Neural progenitor cell (in vitro differentiated cells): ENCODE results near the gene CHST8. TPM values are rescaled to one million over a fixed set of nuclear protein-coding genes. Genes with fewer than 3 reads are reported as not detected.

ENCODE experiments used
- DNase-seq: peaks from one replicate; pipeline ENCODE4 v3.0.0-alpha.2; 2016; ENCODE audit warnings: low spot score
- H2AFZ ChIP-seq: fragments of 200-600 bp; sonication (generic); replicated peaks from 2 replicates; pipeline ENCODE4 v1.6.1; 2016; ENCODE audit warnings: antibody characterized with exemption
- H3F3A ChIP-seq: fragments of 200-600 bp; sonication (generic); 2 replicates; pipeline ENCODE4 v1.6.1; 2016; ENCODE audit warnings: antibody characterized with exemption, low read depth
- H3K27ac ChIP-seq: fragments of 200-600 bp; sonication (generic); 2 replicates; pipeline ENCODE4 v1.5.1; 2016; ENCODE audit warnings: mild to moderate bottlenecking
- H3K27me3 ChIP-seq: fragments of 200-600 bp; sonication (generic); 2 replicates; pipeline ENCODE4 v1.6.1; 2016; ENCODE audit warnings: mild to moderate bottlenecking, moderate library complexity
- H3K36me3 ChIP-seq: fragments of 200-600 bp; sonication (generic); 2 replicates; pipeline ENCODE4 v1.5.1; 2016
- H3K4me1 ChIP-seq: fragments of 200-600 bp; sonication (generic); 2 replicates; pipeline ENCODE4 v1.6.1; 2016; ENCODE audit warnings: mixed run types
- H3K4me2 ChIP-seq: fragments of 200-600 bp; sonication (generic); 2 replicates; pipeline ENCODE4 v1.6.1; 2016
- H3K4me3 ChIP-seq: fragments of 200-600 bp; sonication (generic); 2 replicates; pipeline ENCODE4 v1.5.1; 2016
- H3K79me2 ChIP-seq: fragments of 200-600 bp; sonication (generic); 2 replicates; pipeline ENCODE4 v1.6.1; 2016; ENCODE audit warnings: low read depth
- H3K9ac ChIP-seq: fragments of 200-600 bp; sonication (generic); 2 replicates; pipeline ENCODE4 v1.6.1; 2016
- H3K9me3 ChIP-seq: fragments of 200-600 bp; sonication (generic); 2 replicates; pipeline ENCODE4 v1.5.1; 2016; ENCODE audit warnings: low read depth
- H4K20me1 ChIP-seq: fragments of 200-600 bp; sonication (generic); 2 replicates; pipeline ENCODE4 v1.6.1; 2016; ENCODE audit warnings: low read depth
- H3K27ac Mint-ChIP-seq: 3 replicates; pipeline ENCODE4 v1.8.0; 2021; ENCODE audit warnings: mixed read lengths
- H3K27me3 Mint-ChIP-seq: 2 replicates; pipeline ENCODE4 v1.8.0; 2022; ENCODE audit warnings: low read depth, mild to moderate bottlenecking, inconsistent platforms, moderate library complexity, mixed read lengths; ENCODE audit not compliant: insufficient read depth
- H3K36me3 Mint-ChIP-seq: 3 replicates; pipeline ENCODE4 v1.8.0; 2021; ENCODE audit warnings: mixed read lengths
- H3K4me1 Mint-ChIP-seq: 3 replicates; pipeline ENCODE4 v1.8.0; 2021; ENCODE audit warnings: mixed read lengths
- H3K4me3 Mint-ChIP-seq: 3 replicates; pipeline ENCODE4 v1.8.0; 2021; ENCODE audit warnings: mild to moderate bottlenecking, moderate library complexity, mixed read lengths
- H3K9me3 Mint-ChIP-seq: 3 replicates; pipeline ENCODE4 v1.8.0; 2020; ENCODE audit warnings: mixed read lengths
- EZH2 ChIP-seq: fragments of 200-600 bp; sonication (generic); IDR thresholded peaks from 2 replicates; pipeline ENCODE4 v1.6.1; 2017; ENCODE audit warnings: antibody characterized with exemption, mild to moderate bottlenecking, moderate library complexity
- EZH2phosphoT487 ChIP-seq: fragments of 200-600 bp; sonication (generic); IDR thresholded peaks from 2 replicates; pipeline ENCODE4 v1.6.1; 2017; ENCODE audit warnings: antibody characterized with exemption
- total RNA-seq: library from RNA; depleted of rRNA; stranded (reverse); fragments of >200 nt; gene quantifications from 2 replicates; pipeline ENCODE4 v1.2.3, GENCODE V29; 2015; ENCODE audit warnings: low replicate concordance
- TF ChIP-seq, protein P1 (sequence below): fragments of 200-600 bp; sonication (generic); IDR thresholded peaks from 2 replicates; pipeline ENCODE4 v1.5.1; 2017; ENCODE audit warnings: antibody characterized with exemption, mild to moderate bottlenecking

CHST8 gene
- total RNA-seq, 1 donor from 2014 or later = 0.92 TPM

DNA sequence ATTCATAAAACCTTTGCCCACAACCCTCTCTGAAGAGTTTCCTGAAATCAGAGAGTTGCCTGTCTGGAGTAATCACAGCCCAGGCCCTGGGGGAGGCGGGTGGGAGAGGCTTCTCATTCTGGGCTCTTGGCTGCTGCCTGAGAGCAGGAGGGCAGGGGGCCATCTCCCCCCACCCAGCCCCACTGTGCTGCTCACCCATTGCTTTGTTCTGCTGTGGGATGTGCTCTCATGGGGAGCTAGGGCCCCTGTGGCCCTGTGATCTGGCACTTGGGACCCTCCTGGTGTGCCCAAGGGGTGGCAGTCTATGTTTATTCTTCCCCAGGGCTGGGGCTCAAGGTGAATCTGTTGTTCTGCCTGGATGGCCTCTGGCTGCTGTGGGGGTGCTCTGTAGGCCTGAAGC lies 181.0 kb downstream of the CHST8 start:
- Mint-ChIP-seq H3K36me3 (peaks cover 32% of the 10 kb centered on the region), H3K4me3 (no peak overlapping the region), H3K27me3 (peaks cover 10% of the 10 kb centered on the region), H3K4me1 (peaks cover 23% of the 10 kb centered on the region), H3K9me3 (no peaks in the 10 kb centered on the region), H3K27ac (no peak overlapping the region)
- TF ChIP-seq, protein P1, sequence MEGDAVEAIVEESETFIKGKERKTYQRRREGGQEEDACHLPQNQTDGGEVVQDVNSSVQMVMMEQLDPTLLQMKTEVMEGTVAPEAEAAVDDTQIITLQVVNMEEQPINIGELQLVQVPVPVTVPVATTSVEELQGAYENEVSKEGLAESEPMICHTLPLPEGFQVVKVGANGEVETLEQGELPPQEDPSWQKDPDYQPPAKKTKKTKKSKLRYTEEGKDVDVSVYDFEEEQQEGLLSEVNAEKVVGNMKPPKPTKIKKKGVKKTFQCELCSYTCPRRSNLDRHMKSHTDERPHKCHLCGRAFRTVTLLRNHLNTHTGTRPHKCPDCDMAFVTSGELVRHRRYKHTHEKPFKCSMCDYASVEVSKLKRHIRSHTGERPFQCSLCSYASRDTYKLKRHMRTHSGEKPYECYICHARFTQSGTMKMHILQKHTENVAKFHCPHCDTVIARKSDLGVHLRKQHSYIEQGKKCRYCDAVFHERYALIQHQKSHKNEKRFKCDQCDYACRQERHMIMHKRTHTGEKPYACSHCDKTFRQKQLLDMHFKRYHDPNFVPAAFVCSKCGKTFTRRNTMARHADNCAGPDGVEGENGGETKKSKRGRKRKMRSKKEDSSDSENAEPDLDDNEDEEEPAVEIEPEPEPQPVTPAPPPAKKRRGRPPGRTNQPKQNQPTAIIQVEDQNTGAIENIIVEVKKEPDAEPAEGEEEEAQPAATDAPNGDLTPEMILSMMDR = no peak
- Histone ChIP-seq H3K27ac (no peak overlapping the region), H3K9me3 (no peaks in the 10 kb centered on the region), H3K9ac (no peak overlapping the region), H3K27me3 (no peaks in the 10 kb centered on the region), H3K79me2 (peaks cover 41% of the 10 kb centered on the region), H3K4me2 (no peak overlapping the region), H3K36me3 (no peaks in the 10 kb centered on the region), H3K4me1 (peaks cover 8% of the 10 kb centered on the region), H3F3A (peaks cover 18% of the 10 kb centered on the region), H3K4me3 (no peak overlapping the region), H2AFZ (no peak overlapping the region), H4K20me1 (peaks cover 58% of the 10 kb centered on the region)
- DNase-seq = no peak

DNA sequence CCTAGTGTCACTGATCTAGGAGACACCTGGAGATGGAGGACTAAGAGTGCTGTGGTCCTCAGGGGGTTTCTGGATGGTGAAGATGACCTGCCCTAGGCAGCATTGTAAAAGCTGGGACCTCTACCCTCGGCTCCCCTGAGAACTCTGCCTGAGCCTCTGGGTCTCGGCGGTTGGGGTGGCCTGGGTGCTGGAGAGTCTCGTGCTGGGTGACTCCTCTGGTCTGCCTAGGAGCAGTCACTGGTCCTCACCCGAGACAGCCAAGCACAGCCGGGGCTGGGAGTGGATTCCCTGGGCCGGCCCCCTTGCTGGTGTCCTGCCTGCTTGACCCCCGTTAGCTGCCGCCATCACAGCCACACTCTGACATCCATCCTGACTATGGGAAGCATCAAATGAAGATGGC lies 181.6 kb downstream of the CHST8 start:
- Histone ChIP-seq H3K4me1 (peaks cover 8% of the 10 kb centered on the region), H3K9me3 (no peaks in the 10 kb centered on the region), H3F3A (peaks cover 12% of the 10 kb centered on the region), H3K4me2 (no peak overlapping the region), H3K27me3 (no peaks in the 10 kb centered on the region), H3K9ac (no peak overlapping the region), H3K36me3 (no peaks in the 10 kb centered on the region), H3K79me2 (peaks cover 41% of the 10 kb centered on the region), H3K4me3 (no peak overlapping the region), H2AFZ (no peak overlapping the region), H4K20me1 (peaks cover 58% of the 10 kb centered on the region), H3K27ac (no peak overlapping the region)
- Mint-ChIP-seq H3K36me3 (peaks cover 32% of the 10 kb centered on the region), H3K4me3 (no peak overlapping the region), H3K9me3 (no peaks in the 10 kb centered on the region), H3K27ac (no peak overlapping the region), H3K4me1 (peaks cover 22% of the 10 kb centered on the region), H3K27me3 (peaks cover 13% of the 10 kb centered on the region)
- DNase-seq = no peak
- TF ChIP-seq EZH2phosphoT487 = no peak
- TF ChIP-seq, protein P1 = no peak
- TF ChIP-seq EZH2 = no peak

DNA sequence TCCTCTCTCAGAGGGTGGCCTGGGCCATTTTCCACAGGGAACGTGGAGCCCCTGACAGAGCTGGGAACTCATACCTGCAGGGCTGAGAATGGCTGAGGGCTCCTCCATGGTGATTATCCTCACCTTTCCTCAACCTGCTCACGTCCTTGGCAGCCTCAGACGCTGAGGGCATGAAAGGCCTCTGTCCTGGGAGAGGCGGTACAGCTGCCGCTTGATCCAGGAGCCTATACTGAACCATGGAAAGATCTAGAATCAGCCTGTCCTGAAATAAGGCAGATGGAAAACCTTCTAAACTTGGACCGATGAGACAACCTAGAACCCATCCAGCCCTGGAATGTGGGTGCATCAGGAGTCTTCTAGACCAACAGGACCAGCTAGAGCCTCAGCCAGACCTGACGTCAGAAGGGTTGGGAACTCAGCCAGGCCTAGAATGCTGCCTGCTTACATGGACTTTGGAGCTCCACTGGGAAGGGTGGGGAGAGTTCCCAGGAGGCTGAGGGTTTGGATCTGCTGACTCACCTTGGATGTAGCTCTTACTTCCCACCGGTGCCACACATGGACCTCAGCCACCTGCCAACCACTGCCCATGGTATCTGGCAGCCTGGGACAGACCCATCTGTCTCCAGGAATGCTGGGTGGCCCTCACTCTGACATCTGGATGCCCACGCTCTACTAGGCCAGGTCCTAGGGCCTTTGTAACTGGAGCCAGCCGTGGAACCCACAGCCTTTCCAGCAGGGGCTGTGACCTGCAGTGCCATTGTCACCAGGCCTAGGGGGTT lies 182.5 kb downstream of the CHST8 start:
- H3K4me1 Mint-ChIP-seq = peaks cover 14% of the 10 kb centered on the region
- no peak overlapping the region for H3K27ac Mint-ChIP-seq
- peaks cover 4% of the 10 kb centered on the region for H3K4me1 ChIP-seq
- H3K9ac ChIP-seq = no peak overlapping the region
- H2AFZ ChIP-seq = no peak overlapping the region
- no peak overlapping the region for H3K4me3 Mint-ChIP-seq
- peaks cover 3% of the 10 kb centered on the region for H3F3A ChIP-seq
- H3K27me3 ChIP-seq = no peaks in the 10 kb centered on the region
- no peaks in the 10 kb centered on the region for H3K9me3 ChIP-seq
- peaks cover 32% of the 10 kb centered on the region for H3K36me3 Mint-ChIP-seq
- no peak overlapping the region for H3K4me3 ChIP-seq
- TF ChIP-seq EZH2phosphoT487 (no peak), EZH2 (no peak)
- TF ChIP-seq, protein P1 = no peak
- DNase-seq = no peak
- H3K27me3 Mint-ChIP-seq = peaks cover 9% of the 10 kb centered on the region
- no peaks in the 10 kb centered on the region for H3K36me3 ChIP-seq
- no peaks in the 10 kb centered on the region for H3K9me3 Mint-ChIP-seq
- peaks cover 38% of the 10 kb centered on the region for H3K79me2 ChIP-seq
- peaks cover 54% of the 10 kb centered on the region for H4K20me1 ChIP-seq
- H3K4me2 ChIP-seq = no peak overlapping the region
- no peak overlapping the region for H3K27ac ChIP-seq
